Thyroid gland (tissue), 4 donors: ENCODE results near the gene ZDHHC9. TPM values are rescaled to one million over a fixed set of nuclear protein-coding genes. Genes with fewer than 3 reads are reported as not detected.

Experiments used
- DNase-seq, 2 donors: peaks; one replicate each; pipeline ENCODE4 v3.0.0-alpha.2; 2019
- H3K27ac ChIP-seq, 3 donors: fragments of 200-600 bp; sonication (generic); 1 replicate in 2 of 3; 2 replicates in 1 of 3; pipeline ENCODE4 v1.5.1; 2016 to 2019; ENCODE audit warnings: mild to moderate bottlenecking in 1 of 3, moderate library complexity in 1 of 3
- H3K27me3 ChIP-seq: fragments of 200-600 bp; sonication (generic); one replicate; pipeline ENCODE4 v1.5.1; 2019
- H3K36me3 ChIP-seq, 2 donors: fragments of 200-600 bp; sonication (generic); one replicate each; pipeline ENCODE4 v1.5.1; 2016 to 2019
- H3K4me1 ChIP-seq, 2 donors: fragments of 200-600 bp; sonication (generic); one replicate each; pipeline ENCODE4 v1.5.1; 2017 to 2019
- H3K4me3 ChIP-seq, 3 donors: fragments of 200-600 bp; sonication (generic); replicated peaks in 1 of 3; 1 replicate in 2 of 3; 2 replicates in 1 of 3; pipeline ENCODE4 v1.5.1; 2016; ENCODE audit warnings: mild to moderate bottlenecking in 1 of 3
- H3K9me3 ChIP-seq: fragments of 200-600 bp; sonication (generic); one replicate; pipeline ENCODE4 v1.5.1; 2017
- POLR2A ChIP-seq, 2 donors: fragments of 450-650 bp; IDR thresholded peaks; one replicate each; pipeline ENCODE4 v1.6.1; 2017; ENCODE audit warnings: antibody characterized with exemption in 2 of 2, mild to moderate bottlenecking in 2 of 2, moderate library complexity in 1 of 2
- WGBS, 2 donors: methylation state at CpG; one replicate each; pipeline ENCODE4 v1.1.5; 2017; 5-methylcytosine and 5-hydroxymethylcytosine counted together
- intact Hi-C: fragments of 100-400 bp; cut with DNase I; formaldehyde crosslinking; loops from one replicate; pipeline ENCODE4 v1.15.1; 2023
- total RNA-seq, 4 donors: library from RNA; depleted of rRNA; stranded (reverse); fragments of >200 nt; gene quantifications; one replicate each; pipeline ENCODE4 v1.2.3, GENCODE V29; 2016
- TF ChIP-seq, protein P1 (sequence below), 6 experiments: fragments of 200-600 bp in 3 of 6; fragments of 450-650 bp in 3 of 6; sonication (generic) in 3 of 6; IDR thresholded peaks; one replicate each; pipeline ENCODE4 v1.5.1; 2016 to 2019; ENCODE audit warnings: antibody characterized with exemption in 6 of 6, mild to moderate bottlenecking in 2 of 6, inconsistent platforms in 1 of 6, moderate library complexity in 1 of 6

Gene ZDHHC9
- total RNA-seq, 4 donors from 2014 or later, result 19.7 to 35.6 (median 25.3) TPM

DNA sequence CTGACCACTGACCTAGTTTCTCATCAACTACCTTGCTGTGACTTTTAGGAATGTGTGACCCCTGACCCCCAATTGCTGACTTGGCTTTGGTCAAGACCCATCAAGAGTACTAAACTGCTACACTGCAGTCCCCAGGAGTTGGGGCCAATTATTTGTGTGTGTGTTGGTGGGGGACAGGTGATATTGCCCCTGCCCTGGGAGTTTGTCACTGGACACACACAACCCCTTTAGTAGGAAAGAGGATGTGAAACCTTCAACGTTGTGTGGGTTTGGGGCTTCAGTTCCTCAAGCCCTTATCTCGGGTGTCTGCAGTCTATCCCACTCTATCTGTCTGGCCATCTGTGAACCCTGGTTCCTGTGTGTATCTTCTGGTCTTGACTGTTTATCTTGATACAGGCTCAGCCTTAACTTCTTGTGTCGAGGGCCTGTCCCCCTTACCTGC, 57.5 kb downstream of the ZDHHC9 start:
- 54 to 72% methylated on average over 3 of the region's 3 CpGs for WGBS, 2 donors
- Histone ChIP-seq H3K4me1 (no peaks in the 10 kb centered on the region), H3K9me3 (no peaks in the 10 kb centered on the region), H3K27me3 (no peaks in the 10 kb centered on the region), H3K36me3 (no peaks in the 10 kb centered on the region), H3K27ac (no peak overlapping the region), H3K4me3 (no peak overlapping the region)
- intact Hi-C loops, result no loop called here
- no peak for DNase-seq
- TF ChIP-seq, protein P1, sequence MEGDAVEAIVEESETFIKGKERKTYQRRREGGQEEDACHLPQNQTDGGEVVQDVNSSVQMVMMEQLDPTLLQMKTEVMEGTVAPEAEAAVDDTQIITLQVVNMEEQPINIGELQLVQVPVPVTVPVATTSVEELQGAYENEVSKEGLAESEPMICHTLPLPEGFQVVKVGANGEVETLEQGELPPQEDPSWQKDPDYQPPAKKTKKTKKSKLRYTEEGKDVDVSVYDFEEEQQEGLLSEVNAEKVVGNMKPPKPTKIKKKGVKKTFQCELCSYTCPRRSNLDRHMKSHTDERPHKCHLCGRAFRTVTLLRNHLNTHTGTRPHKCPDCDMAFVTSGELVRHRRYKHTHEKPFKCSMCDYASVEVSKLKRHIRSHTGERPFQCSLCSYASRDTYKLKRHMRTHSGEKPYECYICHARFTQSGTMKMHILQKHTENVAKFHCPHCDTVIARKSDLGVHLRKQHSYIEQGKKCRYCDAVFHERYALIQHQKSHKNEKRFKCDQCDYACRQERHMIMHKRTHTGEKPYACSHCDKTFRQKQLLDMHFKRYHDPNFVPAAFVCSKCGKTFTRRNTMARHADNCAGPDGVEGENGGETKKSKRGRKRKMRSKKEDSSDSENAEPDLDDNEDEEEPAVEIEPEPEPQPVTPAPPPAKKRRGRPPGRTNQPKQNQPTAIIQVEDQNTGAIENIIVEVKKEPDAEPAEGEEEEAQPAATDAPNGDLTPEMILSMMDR (IDR thresholded peaks at IDR 0.05), result no peak
- TF ChIP-seq POLR2A (IDR thresholded peaks at IDR 0.05), result no peak

DNA sequence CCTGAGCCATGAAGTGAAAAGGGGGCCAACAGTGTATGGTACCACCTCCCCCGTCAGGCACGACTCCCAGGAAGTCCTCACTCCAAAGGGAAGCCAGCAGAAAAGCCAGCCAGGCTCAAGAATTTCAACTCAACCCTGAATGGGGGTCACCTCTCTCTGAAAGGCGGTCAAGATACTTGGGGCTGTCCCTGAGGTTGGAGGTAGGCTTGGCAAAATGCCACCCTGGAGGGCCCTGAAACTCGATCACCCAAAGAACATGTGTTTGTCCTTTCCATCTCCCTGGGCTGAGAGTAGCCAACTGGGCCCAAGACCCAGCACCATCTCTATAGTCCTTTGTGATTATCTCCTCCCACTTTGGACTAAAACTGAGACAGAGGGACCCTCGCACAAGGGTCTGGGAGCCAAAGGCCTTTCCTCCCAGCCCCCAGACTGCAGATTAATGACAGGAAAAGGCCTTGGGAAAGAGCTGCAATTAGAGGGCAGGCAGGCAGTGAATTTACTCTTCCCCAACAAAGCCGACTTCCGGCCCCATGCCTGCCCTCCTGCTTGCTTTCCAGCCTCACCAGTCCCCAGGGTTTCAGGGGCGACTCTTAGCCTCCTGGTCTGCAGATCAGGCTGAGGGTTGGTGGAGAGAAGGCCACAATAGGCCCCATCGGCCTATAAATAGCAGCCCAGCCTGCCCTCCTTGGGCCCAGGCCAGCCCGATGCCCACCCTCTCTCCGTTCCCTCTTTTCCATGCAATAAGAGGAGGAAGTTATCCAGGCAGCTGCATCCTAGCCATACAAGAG, 58.3 kb downstream of the ZDHHC9 start:
- no peak for DNase-seq
- Histone ChIP-seq H3K27ac (no peak overlapping the region), H3K4me1 (no peaks in the 10 kb centered on the region), H3K36me3 (no peaks in the 10 kb centered on the region), H3K4me3 (no peak overlapping the region), H3K9me3 (no peaks in the 10 kb centered on the region), H3K27me3 (no peaks in the 10 kb centered on the region)
- 71 to 73% methylated on average over 7 to 11 of the region's 11 CpGs for WGBS, 2 donors
- TF ChIP-seq, protein P1 (IDR thresholded peaks at IDR 0.05), result no peak
- no peak for TF ChIP-seq POLR2A (IDR thresholded peaks at IDR 0.05)
- intact Hi-C loops, result no loop called here

DNA sequence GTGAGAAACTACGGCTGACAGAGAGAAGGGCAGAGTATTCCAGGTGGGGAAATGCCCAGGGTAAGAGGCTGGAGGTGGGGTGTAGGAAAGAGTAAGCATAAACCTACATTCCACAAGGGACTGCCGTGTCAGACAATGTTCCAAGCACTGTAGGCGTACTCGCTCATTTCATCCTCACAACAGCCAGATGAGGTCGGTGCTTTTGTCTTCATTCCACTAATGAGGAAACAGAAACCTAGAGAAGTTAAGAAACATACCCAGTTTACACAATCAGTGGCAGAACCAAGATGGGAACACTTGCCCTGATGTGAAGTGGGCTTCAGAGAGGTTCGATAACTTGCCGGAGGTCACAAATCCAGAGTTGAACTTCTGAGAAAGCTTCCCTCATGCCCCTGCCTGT, 59.3 kb downstream of the ZDHHC9 start:
- Histone ChIP-seq H3K4me1 (no peaks in the 10 kb centered on the region), H3K4me3 (no peak overlapping the region), H3K27ac (no peak overlapping the region), H3K36me3 (no peaks in the 10 kb centered on the region), H3K9me3 (no peaks in the 10 kb centered on the region), H3K27me3 (no peaks in the 10 kb centered on the region)
- intact Hi-C loops, result no loop called here
- TF ChIP-seq POLR2A (IDR thresholded peaks at IDR 0.05), result no peak
- TF ChIP-seq, protein P1 (IDR thresholded peaks at IDR 0.05), result no peak
- no peak for DNase-seq
- 71 to 81% methylated on average over 5 to 7 of the region's 7 CpGs for WGBS, 2 donors

DNA sequence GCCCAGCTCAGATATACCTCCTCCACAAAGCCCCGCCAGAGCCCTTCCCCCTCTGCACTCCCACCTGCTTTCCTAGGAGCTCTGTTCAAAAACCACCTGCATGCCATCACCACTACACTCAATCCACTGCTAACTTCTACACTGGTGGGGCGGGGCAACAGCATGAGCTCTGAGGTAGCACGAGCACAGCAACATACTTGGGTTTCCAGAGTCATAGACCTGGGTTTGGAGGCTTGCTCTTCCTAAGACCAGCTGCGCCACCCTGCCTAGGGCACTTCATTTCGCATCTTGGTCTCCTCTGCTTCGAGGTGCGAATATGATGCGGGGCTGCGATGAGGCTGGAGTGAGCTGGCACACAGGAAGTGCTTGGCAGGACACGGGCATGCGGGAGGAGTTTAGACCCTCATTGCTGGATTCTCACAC, 60.4 kb downstream of the ZDHHC9 start:
- DNase-seq, result no peak
- intact Hi-C loops, result no loop called here
- H3K9me3 ChIP-seq, result no peaks in the 10 kb centered on the region
- no peak overlapping the region for H3K4me3 ChIP-seq
- TF ChIP-seq, protein P1 (IDR thresholded peaks at IDR 0.05), result no peak
- no peak for TF ChIP-seq POLR2A (IDR thresholded peaks at IDR 0.05)
- no peaks in the 10 kb centered on the region for H3K27me3 ChIP-seq
- no peak overlapping the region for H3K27ac ChIP-seq
- 75 to 100% methylated on average over 2 to 3 of the region's 11 CpGs for WGBS, 2 donors
- no peaks in the 10 kb centered on the region for H3K4me1 ChIP-seq
- no peaks in the 10 kb centered on the region for H3K36me3 ChIP-seq

DNA sequence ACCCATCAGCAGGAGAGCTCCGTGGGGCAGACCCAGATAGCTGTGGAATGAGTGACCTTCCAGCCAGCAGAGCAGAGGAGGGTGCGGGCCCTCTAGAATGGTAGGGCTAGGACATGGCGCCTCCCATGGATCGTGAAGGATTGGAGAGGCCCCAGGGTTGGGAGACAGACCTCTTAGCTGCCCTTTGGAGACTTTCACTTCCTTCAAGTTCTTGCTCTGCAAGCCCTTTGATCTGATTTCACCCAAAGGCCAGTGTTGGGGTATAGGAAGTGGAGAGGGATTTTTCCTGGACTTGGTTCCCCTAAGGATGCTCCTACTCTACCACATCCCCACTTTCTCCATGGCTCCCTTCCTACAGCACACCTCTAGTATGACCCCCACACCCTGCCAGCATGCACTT, 61.0 kb downstream of the ZDHHC9 start:
- Histone ChIP-seq H3K9me3 (no peaks in the 10 kb centered on the region), H3K4me1 (no peaks in the 10 kb centered on the region), H3K27me3 (no peaks in the 10 kb centered on the region), H3K27ac (no peak overlapping the region), H3K4me3 (no peak overlapping the region), H3K36me3 (no peaks in the 10 kb centered on the region)
- intact Hi-C loops, result no loop called here
- TF ChIP-seq POLR2A (IDR thresholded peaks at IDR 0.05), result no peak
- TF ChIP-seq, protein P1 (IDR thresholded peaks at IDR 0.05), result no peak
- no peak for DNase-seq
- 85 to 100% methylated on average over 1 to 4 of the region's 4 CpGs for WGBS, 2 donors
